MCF 10A (cell line): ENCODE measurements around the gene PYGL. TPM values are rescaled to one million over a fixed set of nuclear protein-coding genes. Genes with fewer than 3 reads are reported as not detected.
"Not testable (repeated sequence)": the region's sequence is repeated elsewhere in the genome, so short reads cannot be mapped to it uniquely, and the experiment has no call there.

Experiments
- BruUV-seq: library from RNA; stranded (reverse); fragments of 400-500 nt; replicated peaks from 2 replicates; lab custom pipeline; 2021; lab: Mats Ljungman, UMichigan
- CTCF ChIA-PET: fragments of 300-600 bp; sonication (Branson Sonifier 250); formaldehyde crosslinking; extraction: SDS; loops from one replicate; lab custom pipeline; 2021; ENCODE audit warnings: antibody characterized with exemption, inconsistent platforms; lab: Yijun Ruan, JAX
- POLR2A ChIA-PET: fragments of 300-600, 350-650 bp; sonication (Branson Sonifier 250); formaldehyde crosslinking; extraction: SDS; loops from one replicate; lab custom pipeline; 2020; ENCODE audit warnings: antibody characterized with exemption, inconsistent platforms; lab: Yijun Ruan, JAX
- DNase-seq: peaks from one replicate; pipeline ENCODE4 v3.0.0-alpha.2; 2018; ENCODE audit not compliant: unreplicated experiment
- H3K27ac Mint-ChIP-seq: one replicate; pipeline ENCODE4 v1.8.0; 2022; ENCODE audit warnings: mild to moderate bottlenecking, low read depth, mixed read lengths; ENCODE audit not compliant: unreplicated experiment
- H3K27me3 Mint-ChIP-seq: one replicate; pipeline ENCODE4 v1.8.0; 2022; ENCODE audit warnings: mixed read lengths; ENCODE audit not compliant: insufficient read depth, unreplicated experiment
- H3K36me3 Mint-ChIP-seq: one replicate; pipeline ENCODE4 v1.8.0; 2022; ENCODE audit warnings: mild to moderate bottlenecking, moderate library complexity, mixed read lengths; ENCODE audit not compliant: insufficient read depth, unreplicated experiment
- H3K4me1 Mint-ChIP-seq: one replicate; pipeline ENCODE4 v1.8.0; 2022; ENCODE audit warnings: mixed read lengths; ENCODE audit not compliant: insufficient read depth, unreplicated experiment
- H3K4me3 Mint-ChIP-seq: one replicate; pipeline ENCODE4 v1.8.0; 2022; ENCODE audit warnings: mild to moderate bottlenecking, moderate library complexity, mixed read lengths; ENCODE audit not compliant: unreplicated experiment
- H3K9me3 Mint-ChIP-seq: one replicate; pipeline ENCODE4 v1.8.0; 2022; ENCODE audit warnings: mixed read lengths; ENCODE audit not compliant: unreplicated experiment
- CTCF ChIP-seq: fragments of 200-600 bp; IDR thresholded peaks from one replicate; pipeline ENCODE4 v1.8.0; 2022; ENCODE audit warnings: antibody characterized with exemption, mild to moderate bottlenecking; ENCODE audit not compliant: unreplicated experiment
- intact Hi-C: fragments of 100-400 bp; cut with micrococcal nuclease; formaldehyde crosslinking; loops from 2 replicates; pipeline ENCODE4 v1.14.1; 2022
- total RNA-seq: library from RNA; stranded (reverse); gene quantifications from 2 replicates; pipeline ENCODE4 v1.2.3, GENCODE V29; 2022

PYGL gene
- total RNA-seq, 1 experiment from 2014 or later = 87.3 TPM

GRCh38 chr14:50943261-50943942, 881 bp downstream of the PYGL start:
- Mint-ChIP-seq H3K4me3 (peak overlapping the region; percentile 86), H3K27ac (peak overlapping the region; percentile 84), H3K9me3 (no peaks in the 10 kb centered on the region), H3K36me3 (no peaks in the 10 kb centered on the region), H3K4me1 (peaks cover 36% of the 10 kb centered on the region), H3K27me3 (no peaks in the 10 kb centered on the region)
- no peak for TF ChIP-seq CTCF
- DNase-seq = peak; percentile 70
- POLR2A ChIA-PET = interaction anchor here (0.6 to 2.6 kb wide), 11 partner anchors 8 to 603 kb away, joined by 3 to 17 read pairs (median 7); partner anchors contain the start of genes NIN and TMX1
- intact Hi-C loops = no loop called here
- CTCF ChIA-PET = interaction anchor here (0.9 to 1.1 kb wide), 2 partner anchors 14 to 275 kb away, joined by 3 to 5 read pairs; no protein-coding TSS in a partner anchor
- BruUV-seq = no TSS peak

- CTCF ChIA-PET = interaction anchor here (0.5 to 1.2 kb wide), 3 partner anchors 14 to 80 kb away, joined by 3 read pairs; no protein-coding TSS in a partner anchor
These were observed 2.6 kb downstream of the PYGL start for GRCh38 chr14:50941638-50942037.

GRCh38 chr14:50941151-50941550, 3.1 kb downstream of the PYGL start:
- POLR2A ChIA-PET = interaction anchor here (0.7 to 1.0 kb wide), 2 partner anchors 17 to 18 kb away, joined by 3 read pairs; no protein-coding TSS in a partner anchor
- H3K27ac Mint-ChIP-seq = no peak overlapping the region
- no peaks in the 10 kb centered on the region for H3K9me3 Mint-ChIP-seq
- peaks cover 9% of the 10 kb centered on the region for H3K36me3 Mint-ChIP-seq
- H3K27me3 Mint-ChIP-seq = no peaks in the 10 kb centered on the region
- no peak for TF ChIP-seq CTCF
- H3K4me1 Mint-ChIP-seq = peaks cover 43% of the 10 kb centered on the region
- DNase-seq = no peak
- intact Hi-C loops = no loop called here
- CTCF ChIA-PET = interaction anchor here (0.5 to 1.2 kb wide), 3 partner anchors 14 to 79 kb away, joined by 3 read pairs; no protein-coding TSS in a partner anchor
- peak overlapping the region; percentile 28 for H3K4me3 Mint-ChIP-seq
- BruUV-seq = no TSS peak

More at GRCh38 chr14:50941638-50942037, 2.6 kb downstream of the PYGL start:
- H3K36me3 Mint-ChIP-seq, DNase-seq, H3K27me3 Mint-ChIP-seq, H3K27ac Mint-ChIP-seq, BruUV-seq, H3K9me3 Mint-ChIP-seq, intact Hi-C loops: not testable (repeated sequence)
- POLR2A ChIA-PET = interaction anchor here (1.0 to 1.2 kb wide), 2 partner anchors 16 to 18 kb away, joined by 3 to 4 read pairs; no protein-coding TSS in a partner anchor
- Mint-ChIP-seq H3K4me3 (peak overlapping the region; percentile 2), H3K4me1 (peaks cover 42% of the 10 kb centered on the region)

- no peak for DNase-seq
- ChIA-PET CTCF (interaction anchor here (1.3 kb wide), 1 partner anchor 78 kb away, joined by 5 read pairs; no protein-coding TSS in a partner anchor), POLR2A (interaction anchor here (0.7 to 1.7 kb wide), 4 partner anchors 9 to 67 kb away, joined by 3 to 6 read pairs (median 4); no protein-coding TSS in a partner anchor)
- intact Hi-C loops = no loop called here
- no peak overlapping the region for H3K4me3 Mint-ChIP-seq
- BruUV-seq = no TSS peak
- no peak for TF ChIP-seq CTCF
- H3K27ac Mint-ChIP-seq = no peak overlapping the region
- peaks cover 32% of the 10 kb centered on the region for H3K4me1 Mint-ChIP-seq
- H3K36me3 Mint-ChIP-seq = peaks cover 30% of the 10 kb centered on the region
- H3K9me3 Mint-ChIP-seq = no peaks in the 10 kb centered on the region
- H3K27me3 Mint-ChIP-seq = no peaks in the 10 kb centered on the region
These were observed 6.5 kb downstream of the PYGL start for GRCh38 chr14:50937800-50938199.
